ENCODE data around the gene EEF1G. TPM values are rescaled to one million over a fixed set of nuclear protein-coding genes. Genes with fewer than 3 reads are reported as not detected.
"Not testable (repeated sequence)": the region's sequence is repeated elsewhere in the genome, so short reads cannot be mapped to it uniquely, and the experiment has no call there.

The EEF1G gene, protein sequence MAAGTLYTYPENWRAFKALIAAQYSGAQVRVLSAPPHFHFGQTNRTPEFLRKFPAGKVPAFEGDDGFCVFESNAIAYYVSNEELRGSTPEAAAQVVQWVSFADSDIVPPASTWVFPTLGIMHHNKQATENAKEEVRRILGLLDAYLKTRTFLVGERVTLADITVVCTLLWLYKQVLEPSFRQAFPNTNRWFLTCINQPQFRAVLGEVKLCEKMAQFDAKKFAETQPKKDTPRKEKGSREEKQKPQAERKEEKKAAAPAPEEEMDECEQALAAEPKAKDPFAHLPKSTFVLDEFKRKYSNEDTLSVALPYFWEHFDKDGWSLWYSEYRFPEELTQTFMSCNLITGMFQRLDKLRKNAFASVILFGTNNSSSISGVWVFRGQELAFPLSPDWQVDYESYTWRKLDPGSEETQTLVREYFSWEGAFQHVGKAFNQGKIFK
- total RNA-seq, result 1,154 and 1,169 TPM in 2 replicates

- peaks cover 54% of the 10 kb centered on the region for H3K36me3 Mint-ChIP-seq (ENCODE audit: low read depth)
- H3K4me1 Mint-ChIP-seq (ENCODE audit: low read depth), result peaks cover 37% of the 10 kb centered on the region
- no peaks in the 10 kb centered on the region for H3K9me3 Mint-ChIP-seq
- peak within 1 kb of the TSS; percentile 92 for H3K27ac Mint-ChIP-seq
- peak; percentile 99 for DNase-seq (ENCODE audit: low spot score)
- intact Hi-C loops (cut with micrococcal nuclease), result loop anchor here (1.0 to 5.0 kb wide), 8 partner anchors 16 to 309 kb away; partner anchors contain the start of genes GANAB, SLC3A2 and TUT1
- peak within 1 kb of the TSS; percentile 98 for H3K4me3 Mint-ChIP-seq
- no peaks in the 10 kb centered on the region for H3K27me3 Mint-ChIP-seq (ENCODE audit: insufficient read depth)
Measured at GRCh38 chr11:62573592-62574362, at the start of gene EEF1G. Gene EEF1G, minus strand, starts transcription at chr11:62573891. Its CDS starts 49 bp downstream, at chr11:62573842.

DNA sequence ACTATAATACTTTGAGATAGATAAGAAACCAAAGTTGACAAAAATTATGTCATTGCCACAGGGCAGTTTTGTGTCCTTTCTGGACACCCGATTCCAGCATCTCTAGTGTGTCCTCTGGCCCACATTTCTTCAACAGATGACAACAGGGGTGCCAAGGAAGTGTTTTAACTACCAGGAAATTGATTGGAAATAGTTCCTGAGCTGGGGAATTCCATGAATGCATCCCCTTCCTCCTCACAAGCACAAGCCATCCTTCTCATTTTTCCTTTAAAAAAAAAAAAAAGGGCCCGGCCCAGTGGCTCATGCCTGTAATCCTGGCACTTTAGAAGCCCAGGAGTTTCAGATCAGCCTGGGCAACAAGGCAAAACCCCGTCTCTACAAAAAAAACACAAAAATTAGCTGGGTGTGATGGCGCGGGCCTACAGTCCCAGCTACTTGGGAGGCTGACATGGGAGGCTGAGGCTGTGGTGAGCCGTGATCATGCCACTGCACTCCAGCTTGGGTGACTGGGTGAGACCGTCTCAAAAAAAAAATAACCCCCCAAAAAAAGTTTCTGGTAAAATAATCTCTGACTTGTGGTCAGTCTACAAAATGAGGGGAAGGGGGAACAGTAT lies 48.9 kb upstream of the EEF1G start:
- intact Hi-C loops (cut with micrococcal nuclease), result loop anchor here (1.0 to 5.0 kb wide), 8 partner anchors 10 to 220 kb away; partner anchors contain the start of genes C11orf98, CSKMT, EML3 and GANAB
- peak overlapping the region; percentile 96 for H3K27ac Mint-ChIP-seq

GRCh38 chr11:62621567-62622470 lies 48.1 kb upstream of the EEF1G start, which contains the start of gene B3GAT3:
Gene B3GAT3, minus strand, starts transcription at chr11:62621986. Its CDS starts 39 bp downstream, at chr11:62621947.
- no peaks in the 10 kb centered on the region for H3K9me3 Mint-ChIP-seq
- H3K27ac Mint-ChIP-seq, result peak within 1 kb of the TSS; percentile 96
- intact Hi-C loops (cut with micrococcal nuclease), result loop anchor here (1.0 to 5.0 kb wide), 8 partner anchors 10 to 220 kb away; partner anchors contain the start of genes C11orf98, CSKMT, EML3 and GANAB
- DNase-seq (ENCODE audit: low spot score), result peak; percentile 96
- H3K4me1 Mint-ChIP-seq (ENCODE audit: low read depth), result peaks cover 25% of the 10 kb centered on the region
- H3K27me3 Mint-ChIP-seq (ENCODE audit: insufficient read depth), result no peaks in the 10 kb centered on the region
- peaks cover 35% of the 10 kb centered on the region for H3K36me3 Mint-ChIP-seq (ENCODE audit: low read depth)
- peak within 1 kb of the TSS; percentile 95 for H3K4me3 Mint-ChIP-seq

More for the DNA sequence above, 48.9 kb upstream of the EEF1G start:
- Mint-ChIP-seq H3K36me3 (ENCODE audit: low read depth) (peaks cover 38% of the 10 kb centered on the region), H3K4me1 (ENCODE audit: low read depth) (peaks cover 25% of the 10 kb centered on the region), H3K27me3 (ENCODE audit: insufficient read depth) (no peaks in the 10 kb centered on the region), H3K4me3 (peak overlapping the region; percentile 82), H3K9me3 (no peaks in the 10 kb centered on the region)
- no peak for DNase-seq (ENCODE audit: low spot score)

GRCh38 chr11:62621027-62621566 lies 47.4 kb upstream of the EEF1G start:
- peaks cover 35% of the 10 kb centered on the region for H3K36me3 Mint-ChIP-seq (ENCODE audit: low read depth)
- peak overlapping the region; percentile 92 for H3K27ac Mint-ChIP-seq
- no peaks in the 10 kb centered on the region for H3K27me3 Mint-ChIP-seq (ENCODE audit: insufficient read depth)
- intact Hi-C loops (cut with micrococcal nuclease), result loop anchor here (5.0 kb wide), 1 partner anchor 221 kb away; no protein-coding TSS in a partner anchor
- DNase-seq (ENCODE audit: low spot score), result no peak
- H3K4me3 Mint-ChIP-seq, result peak overlapping the region; percentile 95
- no peaks in the 10 kb centered on the region for H3K9me3 Mint-ChIP-seq
- H3K4me1 Mint-ChIP-seq (ENCODE audit: low read depth), result peaks cover 25% of the 10 kb centered on the region

DNA sequence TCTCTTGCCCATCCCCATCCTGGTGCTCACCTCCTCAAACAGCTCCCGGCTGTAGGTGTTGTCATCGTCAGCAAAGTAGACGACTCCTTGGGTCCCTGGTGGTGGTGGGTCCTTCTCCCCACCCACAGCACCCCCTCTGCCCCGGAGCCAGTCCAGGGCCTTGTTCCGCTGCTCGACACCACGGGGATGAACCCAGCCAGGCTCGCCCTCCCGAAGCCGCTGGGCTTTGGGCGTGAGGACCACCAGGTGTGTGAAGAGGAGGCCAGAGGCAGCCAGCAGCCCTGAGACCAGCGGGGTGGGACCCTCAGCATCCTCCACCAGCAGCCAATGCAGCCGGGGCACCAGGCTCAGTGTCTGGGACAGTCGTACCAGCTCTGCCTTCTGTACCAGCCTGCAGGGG lies 43.3 kb upstream of the EEF1G start:
- peaks cover 24% of the 10 kb centered on the region for H3K36me3 Mint-ChIP-seq (ENCODE audit: low read depth)
- peaks cover 35% of the 10 kb centered on the region for H3K4me1 Mint-ChIP-seq (ENCODE audit: low read depth)
- H3K9me3 Mint-ChIP-seq; H3K27me3 Mint-ChIP-seq (ENCODE audit: insufficient read depth); H3K27ac Mint-ChIP-seq; DNase-seq (ENCODE audit: low spot score); H3K4me3 Mint-ChIP-seq; intact Hi-C loops (cut with micrococcal nuclease): not testable (repeated sequence)

GRCh38 chr11:62615521-62615920 lies 41.8 kb upstream of the EEF1G start:
- H3K36me3 Mint-ChIP-seq (ENCODE audit: low read depth), result peaks cover 16% of the 10 kb centered on the region
- intact Hi-C loops (cut with micrococcal nuclease), result no loop called here
- no peaks in the 10 kb centered on the region for H3K27me3 Mint-ChIP-seq (ENCODE audit: insufficient read depth)
- peaks cover 27% of the 10 kb centered on the region for H3K4me1 Mint-ChIP-seq (ENCODE audit: low read depth)
- H3K4me3 Mint-ChIP-seq, result no peak overlapping the region
- no peak for DNase-seq (ENCODE audit: low spot score)
- H3K9me3 Mint-ChIP-seq, result no peaks in the 10 kb centered on the region
- H3K27ac Mint-ChIP-seq, result no peak overlapping the region

- Mint-ChIP-seq H3K4me3 (peak overlapping the region; percentile 72), H3K27ac (peak overlapping the region; percentile 86), H3K4me1 (ENCODE audit: low read depth) (peaks cover 34% of the 10 kb centered on the region), H3K9me3 (no peaks in the 10 kb centered on the region), H3K27me3 (ENCODE audit: insufficient read depth) (no peaks in the 10 kb centered on the region), H3K36me3 (ENCODE audit: low read depth) (peaks cover 18% of the 10 kb centered on the region)
- DNase-seq (ENCODE audit: low spot score), result no peak
- intact Hi-C loops (cut with micrococcal nuclease), result loop anchor here (5.0 kb wide), 1 partner anchor 138 kb away; the partner anchor contains the start of gene ZBTB3
Measured at GRCh38 chr11:62614275-62614674, 40.6 kb upstream of the EEF1G start.

DNA sequence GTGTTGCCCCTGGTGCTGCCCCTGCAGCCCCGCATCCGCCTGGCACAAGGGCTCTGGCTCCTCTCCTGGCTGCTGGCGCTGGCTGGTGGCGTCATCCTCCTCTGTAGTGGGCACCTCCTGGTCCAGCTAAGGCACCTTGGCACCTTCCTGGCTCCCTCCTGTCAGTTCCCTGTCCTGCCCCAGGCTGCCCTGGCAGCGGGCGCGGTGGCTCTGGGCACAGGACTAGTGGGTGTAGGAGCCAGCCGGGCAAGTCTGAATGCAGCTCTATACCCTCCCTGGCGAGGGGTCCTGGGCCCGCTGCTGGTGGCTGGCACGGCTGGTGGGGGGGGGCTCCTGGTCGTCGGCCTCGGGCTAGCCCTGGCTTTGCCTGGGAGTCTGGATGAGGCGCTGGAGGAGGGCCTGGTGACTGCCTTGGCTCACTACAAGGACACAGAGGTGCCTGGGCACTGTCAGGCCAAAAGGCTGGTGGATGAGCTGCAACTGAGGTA lies 39.6 kb upstream of the EEF1G start:
- Mint-ChIP-seq H3K9me3 (no peaks in the 10 kb centered on the region), H3K4me3 (peak overlapping the region; percentile 63), H3K36me3 (ENCODE audit: low read depth) (peaks cover 14% of the 10 kb centered on the region), H3K27ac (peak overlapping the region; percentile 83), H3K27me3 (ENCODE audit: insufficient read depth) (no peaks in the 10 kb centered on the region), H3K4me1 (ENCODE audit: low read depth) (peaks cover 32% of the 10 kb centered on the region)
- DNase-seq (ENCODE audit: low spot score), result no peak
- intact Hi-C loops (cut with micrococcal nuclease), result loop anchor here (2.0 to 5.0 kb wide), 2 partner anchors 51 to 139 kb away; partner anchors contain the start of genes C11orf98, CSKMT and ZBTB3

- Mint-ChIP-seq H3K27ac (peak within 1 kb of the TSS; percentile 97), H3K4me1 (ENCODE audit: low read depth) (peaks cover 32% of the 10 kb centered on the region), H3K9me3 (no peaks in the 10 kb centered on the region), H3K4me3 (peak within 1 kb of the TSS; percentile 96), H3K36me3 (ENCODE audit: low read depth) (peaks cover 21% of the 10 kb centered on the region), H3K27me3 (ENCODE audit: insufficient read depth) (no peaks in the 10 kb centered on the region)
- intact Hi-C loops (cut with micrococcal nuclease), result loop anchor here (1.0 to 5.0 kb wide), 6 partner anchors 10 to 140 kb away; partner anchors contain the start of genes C11orf98, CSKMT, GANAB and INTS5
- peak; percentile 85 for DNase-seq (ENCODE audit: low spot score)
Measured at GRCh38 chr11:62612366-62613290, 38.9 kb upstream of the EEF1G start, which contains the start of the genes EML3 and ROM1. Gene EML3, minus strand, starts transcription at chr11:62612775. Its CDS starts 318 bp downstream, at chr11:62612457. Gene ROM1, plus strand, starts transcription at chr11:62613257. Its CDS starts 25 bp downstream, at chr11:62613282.

DNA sequence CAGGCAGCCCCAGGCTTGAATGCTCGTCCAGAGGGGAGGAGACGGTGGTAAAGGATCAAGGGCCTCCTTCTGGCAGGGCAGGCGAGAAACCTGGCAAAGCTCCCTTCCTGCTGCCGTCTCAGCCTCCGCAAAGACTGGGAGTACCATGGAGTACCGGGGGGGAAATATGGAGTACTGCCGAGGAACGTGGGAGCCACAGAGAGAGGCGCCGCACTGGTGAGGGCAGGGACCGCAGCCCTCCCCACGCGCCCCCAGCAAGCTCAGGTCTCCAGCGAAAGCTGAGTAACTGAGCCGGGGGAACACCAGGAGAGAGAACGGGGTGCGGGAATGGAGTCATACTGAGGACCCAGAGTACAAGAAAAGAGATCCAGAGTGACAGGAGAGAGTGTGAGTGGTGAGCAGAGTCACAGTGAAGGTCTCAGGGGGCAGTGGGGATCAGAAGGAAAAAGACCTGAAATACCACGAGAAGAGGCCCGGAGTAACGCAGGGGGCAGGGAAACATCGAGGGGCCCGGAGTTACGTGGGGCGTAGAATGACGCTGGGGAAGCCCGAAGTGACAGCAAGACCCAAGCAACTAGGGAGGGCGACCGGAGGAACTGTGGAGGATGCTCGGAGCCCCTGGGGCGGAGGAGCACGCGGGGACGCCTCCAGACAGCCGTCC lies 38.1 kb upstream of the EEF1G start:
- H3K4me3 Mint-ChIP-seq, result peak overlapping the region; percentile 96
- H3K9me3 Mint-ChIP-seq, result no peaks in the 10 kb centered on the region
- H3K27ac Mint-ChIP-seq, result peak overlapping the region; percentile 97
- no peak for DNase-seq (ENCODE audit: low spot score)
- intact Hi-C loops (cut with micrococcal nuclease), result loop anchor here (1.0 to 5.0 kb wide), 6 partner anchors 10 to 140 kb away; partner anchors contain the start of genes C11orf98, CSKMT, GANAB and INTS5
- no peaks in the 10 kb centered on the region for H3K27me3 Mint-ChIP-seq (ENCODE audit: insufficient read depth)
- H3K4me1 Mint-ChIP-seq (ENCODE audit: low read depth), result peaks cover 32% of the 10 kb centered on the region
- H3K36me3 Mint-ChIP-seq (ENCODE audit: low read depth), result peaks cover 21% of the 10 kb centered on the region

All from activated T-helper 1 cell treated with anti-CD3 and anti-CD28 coated beads, Interleukin-12 subunit alpha, Interleukin-12 subunit beta, Interleukin-2, Interleukin-4 antibody, amounts not matched to agents 30 ng/mL and 10 ng/mL and 1 ng/mL, durations not matched to agents 14 hours and 24 hours and 36 hours (primary cell).